HepG2 (cell line): ENCODE data around the gene ETFDH. TPM values are rescaled to one million over a fixed set of nuclear protein-coding genes. Genes with fewer than 3 reads are reported as not detected.

Experiments used
- ARID2 ChIP-seq: sonication (generic); formaldehyde crosslinking; IDR thresholded peaks from 2 replicates; pipeline ENCODE4 v1.8.1; 2022; ENCODE audit warnings: mild to moderate bottlenecking, missing genetic modification reagents, borderline replicate concordance
- ARNT2 ChIP-seq: sonication (generic); formaldehyde crosslinking; IDR thresholded peaks from 2 replicates; pipeline ENCODE4 v1.8.0; 2022; ENCODE audit warnings: mild to moderate bottlenecking, low read depth, missing genetic modification reagents, moderate library complexity
- ASH2L ChIP-seq: fragments of 300-600, 200-600 bp; sonication (generic); IDR thresholded peaks from 2 replicates; pipeline ENCODE4 v1.7.0; 2017; ENCODE audit warnings: low read depth, mild to moderate bottlenecking, moderate library complexity, mixed read lengths, low read length; ENCODE audit not compliant: insufficient read length
- CEBPB ChIP-seq: IDR thresholded peaks from 2 replicates; pipeline ENCODE4 v1.6.1; 2011; ENCODE audit warnings: low read depth, low read length, improper control_type of control experiment, borderline replicate concordance
- CSRNP1 ChIP-seq: sonication (generic); formaldehyde crosslinking; IDR thresholded peaks from 2 replicates; pipeline ENCODE4 v1.8.1; 2023; ENCODE audit warnings: mild to moderate bottlenecking, missing genetic modification reagents
- HNF4A ChIP-seq: sonication (generic); formaldehyde crosslinking; IDR thresholded peaks from 2 replicates; pipeline ENCODE4 v1.4.0; 2020; ENCODE audit warnings: missing genetic modification reagents
- IRF9 ChIP-seq: sonication (generic); formaldehyde crosslinking; IDR thresholded peaks from 2 replicates; pipeline ENCODE4 v1.8.0; 2022; ENCODE audit warnings: missing genetic modification reagents, mild to moderate bottlenecking, borderline replicate concordance
- JUN ChIP-seq: sonication (generic); formaldehyde crosslinking; IDR thresholded peaks from 2 replicates; pipeline ENCODE4 v1.4.0; 2020; ENCODE audit warnings: mild to moderate bottlenecking, missing genetic modification reagents
- MED8 ChIP-seq: sonication (generic); formaldehyde crosslinking; IDR thresholded peaks from 2 replicates; pipeline ENCODE4 v1.8.1; 2023; ENCODE audit warnings: mild to moderate bottlenecking, missing genetic modification reagents; ENCODE audit not compliant: insufficient replicate concordance
- MZF1 ChIP-seq: sonication (generic); formaldehyde crosslinking; IDR thresholded peaks from 2 replicates; pipeline ENCODE4 v1.8.1; 2023; ENCODE audit warnings: mild to moderate bottlenecking, missing genetic modification reagents, borderline replicate concordance
- POGZ ChIP-seq: sonication (generic); formaldehyde crosslinking; IDR thresholded peaks from 2 replicates; pipeline ENCODE4 v1.4.0; 2020; ENCODE audit warnings: mild to moderate bottlenecking, missing genetic modification reagents
- RXRA ChIP-seq: sonication (generic); formaldehyde crosslinking; IDR thresholded peaks from 2 replicates; pipeline ENCODE4 v1.5.1; 2020; ENCODE audit warnings: missing genetic modification reagents
- SIX4 ChIP-seq: sonication (generic); formaldehyde crosslinking; IDR thresholded peaks from 2 replicates; pipeline ENCODE4 v1.4.0; 2020; ENCODE audit warnings: missing genetic modification reagents
- SP140L ChIP-seq: sonication (generic); formaldehyde crosslinking; IDR thresholded peaks from 2 replicates; pipeline ENCODE4 v1.4.0; 2020; ENCODE audit warnings: missing genetic modification reagents, borderline replicate concordance
- TBL1XR1 ChIP-seq: fragments of 150-350 bp; IDR thresholded peaks from 2 replicates; pipeline ENCODE4 v1.6.1; 2014; ENCODE audit warnings: borderline replicate concordance, low read length; ENCODE audit not compliant: partially characterized antibody
- TFE3 ChIP-seq: IDR thresholded peaks from 2 replicates; pipeline ENCODE4 v1.6.1; 2016
- XRCC5 ChIP-seq: fragments of 200-400 bp; formaldehyde crosslinking; optimal IDR thresholded peaks from 2 replicates; pipeline ENCODE3; 2017; ENCODE audit warnings: mild to moderate bottlenecking, low read length
- ZNF17 ChIP-seq: sonication (generic); formaldehyde crosslinking; IDR thresholded peaks from 2 replicates; pipeline ENCODE4 v1.5.0; 2020; ENCODE audit warnings: mild to moderate bottlenecking, missing genetic modification reagents
- ZNF362 ChIP-seq: sonication (generic); formaldehyde crosslinking; IDR thresholded peaks from 2 replicates; pipeline ENCODE4 v1.4.0; 2020; ENCODE audit warnings: missing genetic modification reagents, mild to moderate bottlenecking, borderline replicate concordance
- ZNF367 ChIP-seq: sonication (generic); formaldehyde crosslinking; IDR thresholded peaks from 2 replicates; pipeline ENCODE4 v1.4.0; 2020; ENCODE audit warnings: missing genetic modification reagents, borderline replicate concordance
- ZNF431 ChIP-seq: sonication (generic); formaldehyde crosslinking; IDR thresholded peaks from 2 replicates; pipeline ENCODE4 v1.9.0; 2022; ENCODE audit warnings: missing genetic modification reagents, low read depth, mild to moderate bottlenecking, borderline replicate concordance
- ZNF589 ChIP-seq: sonication (generic); formaldehyde crosslinking; conservative IDR thresholded peaks from 2 replicates; pipeline ENCODE4 v1.8.0; 2022; ENCODE audit warnings: mild to moderate bottlenecking, moderate library complexity, missing genetic modification reagents
- ZNF772 ChIP-seq: sonication (generic); formaldehyde crosslinking; IDR thresholded peaks from 2 replicates; pipeline ENCODE4 v1.5.0; 2020; ENCODE audit warnings: mild to moderate bottlenecking, missing genetic modification reagents
- ZSCAN22 ChIP-seq: sonication (generic); formaldehyde crosslinking; IDR thresholded peaks from 2 replicates; pipeline ENCODE4 v1.4.0; 2020; ENCODE audit warnings: mild to moderate bottlenecking, missing genetic modification reagents
- polyA plus RNA-seq, 8 experiments: library from polyadenylated mRNA; depleted of rRNA in 3 of 8; stranded (reverse) in 7 of 8; unstranded in 1 of 8; fragments of >200 nt; fragmentation: Illumina TruSeq in 4 of 8; extraction: Trizol in 4 of 8; gene quantifications; 2 replicates each; pipeline versions ENCODE4 v1.2.1 to v1.2.3, GENCODE V29; 2011 to 2016; ENCODE audit warnings: low read depth in 4 of 8, missing spikeins in 1 of 8, mixed read lengths in 1 of 8; ENCODE audit not compliant: insufficient read depth in 1 of 8
- total RNA-seq, 5 experiments: library from RNA; depleted of rRNA; stranded (reverse); fragments of >200 nt; fragmentation: Illumina TruSeq; extraction: Trizol; gene quantifications; 2 replicates each; pipeline ENCODE4 v1.2.3, GENCODE V29; 2016; ENCODE audit warnings: low read depth in 1 of 5

ETFDH gene
- total and polyA plus RNA-seq, 2 of the 13 experiments (the other 11 are each of a cell fraction or from before 2014, with no cell fraction given) = 14.7 to 17.8 TPM

- TF ChIP-seq IRF9 (CRISPR knock-in tag) (0 out of 2 replicates have a peak, but pooled peaks have one; percentile 17), ZNF17 (CRISPR knock-in tag) (0 out of 2 replicates have a peak, but pooled peaks have one; percentile 29), ASH2L (peak; percentile 97), ARID2 (CRISPR knock-in tag) (peak; percentile 91), POGZ (CRISPR knock-in tag) (peak; percentile 73), TBL1XR1 (peak; percentile 42), ZSCAN22 (no peak), ZNF431 (CRISPR knock-in tag) (peak; percentile 35; the same call in 1 of the 2 replicates), XRCC5 (no peak), MED8 (CRISPR knock-in tag) (no peak), HNF4A (CRISPR knock-in tag) (peak; percentile 71), ZNF367 (CRISPR knock-in tag) (no peak), ZNF362 (CRISPR knock-in tag) (peak; percentile 11; the same call in 1 of the 2 replicates), ZNF589 (no peak), CEBPB (no peak), CSRNP1 (CRISPR knock-in tag) (peak; percentile 62; the same call in 1 of the 2 replicates), ARNT2 (CRISPR knock-in tag) (no peak), TFE3 (CRISPR knock-in tag) (peak; percentile 77; the same call in 1 of the 2 replicates), RXRA (CRISPR knock-in tag) (no peak), SIX4 (CRISPR knock-in tag) (peak; percentile 21; the same call in 1 of the 2 replicates), ZNF772 (CRISPR knock-in tag) (no peak; the same call in 1 of the 2 replicates), MZF1 (no peak), JUN (CRISPR knock-in tag) (no peak), SP140L (CRISPR knock-in tag) (no peak)
These were observed 51.1 kb downstream of the ETFDH start, which contains the start of gene PPID (continued) for GRCh38 chr4:158722917-158723793.
